GM23338 (cell line): ENCODE data around the gene COPZ2. TPM values are rescaled to one million over a fixed set of nuclear protein-coding genes. Genes with fewer than 3 reads are reported as not detected.

ENCODE experiments used
- ATAC-seq: fragments of 200-7000 bp; cut with Tn5 transposase; 3 replicates; pipeline ENCODE4 v1.9.1; 2020
- DNase-seq: peaks from one replicate; pipeline ENCODE4 v3.0.0-alpha.2; 2015; ENCODE audit warnings: low spot score
- H2AFZ ChIP-seq: fragments of 200-600 bp; sonication (generic); 2 replicates; pipeline ENCODE4 v1.8.0; 2016; ENCODE audit warnings: antibody characterized with exemption, mild to moderate bottlenecking, moderate library complexity
- H3F3A ChIP-seq: fragments of 200-600 bp; sonication (generic); replicated peaks from 2 replicates; pipeline ENCODE4 v1.8.0; 2017; ENCODE audit warnings: antibody characterized with exemption, mixed run types, low read depth
- H3K27ac ChIP-seq: fragments of 200-600 bp; sonication (generic); 2 replicates; pipeline ENCODE4 v1.6.1; 2016; ENCODE audit warnings: low read depth
- H3K27me3 ChIP-seq: fragments of 200-600 bp; sonication (generic); 2 replicates; pipeline ENCODE4 v1.8.0; 2016; ENCODE audit warnings: mild to moderate bottlenecking, mixed run types, moderate library complexity; ENCODE audit not compliant: insufficient read depth
- H3K36me3 ChIP-seq: fragments of 200-600 bp; sonication (generic); 2 replicates; pipeline ENCODE4 v1.8.0; 2016; ENCODE audit warnings: mild to moderate bottlenecking; ENCODE audit not compliant: insufficient read depth
- H3K4me1 ChIP-seq: fragments of 200-600 bp; sonication (generic); 2 replicates; pipeline ENCODE4 v1.8.0; 2016; ENCODE audit warnings: mild to moderate bottlenecking, moderate library complexity; ENCODE audit not compliant: insufficient read depth
- H3K4me2 ChIP-seq: fragments of 200-600 bp; sonication (generic); 2 replicates; pipeline ENCODE4 v1.7.1; 2017; ENCODE audit warnings: mixed run types
- H3K4me3 ChIP-seq: fragments of 200-600 bp; sonication (generic); 2 replicates; pipeline ENCODE4 v1.6.1; 2016; ENCODE audit warnings: mixed run types
- H3K79me2 ChIP-seq: fragments of 200-600 bp; sonication (generic); replicated peaks from 2 replicates; pipeline ENCODE4 v1.8.0; 2017; ENCODE audit warnings: mild to moderate bottlenecking; ENCODE audit not compliant: insufficient read depth
- H3K9me2 ChIP-seq: fragments of 200-600 bp; sonication (generic); 2 replicates; pipeline ENCODE4 v1.8.0; 2017; ENCODE audit not compliant: insufficient read depth
- H4K20me1 ChIP-seq: fragments of 200-600 bp; sonication (generic); replicated peaks from 2 replicates; pipeline ENCODE4 v1.8.0; 2017; ENCODE audit warnings: mild to moderate bottlenecking; ENCODE audit not compliant: insufficient read depth
- H3K27ac Mint-ChIP-seq: 2 replicates; pipeline ENCODE4 v1.8.0; 2020; ENCODE audit warnings: inconsistent platforms, mild to moderate bottlenecking, moderate library complexity, mixed read lengths
- H3K27me3 Mint-ChIP-seq: 3 replicates; pipeline ENCODE4 v1.8.0; 2022; ENCODE audit warnings: low read depth, mild to moderate bottlenecking, moderate library complexity, mixed read lengths, inconsistent platforms; ENCODE audit not compliant: insufficient read depth, poor library complexity
- H3K36me3 Mint-ChIP-seq: 3 replicates; pipeline ENCODE4 v1.8.0; 2021; ENCODE audit warnings: low read depth, mild to moderate bottlenecking, inconsistent platforms, moderate library complexity, mixed read lengths
- H3K4me1 Mint-ChIP-seq: 3 replicates; pipeline ENCODE4 v1.8.0; 2020; ENCODE audit warnings: mild to moderate bottlenecking, inconsistent platforms, mixed read lengths
- H3K4me3 Mint-ChIP-seq: 3 replicates; pipeline ENCODE4 v1.8.0; 2021; ENCODE audit warnings: moderate library complexity, mild to moderate bottlenecking, inconsistent platforms, mixed read lengths
- H3K9me3 Mint-ChIP-seq: 3 replicates; pipeline ENCODE4 v1.8.0; 2020; ENCODE audit warnings: moderate library complexity, mild to moderate bottlenecking, inconsistent platforms, mixed read lengths
- CREB1 ChIP-seq: fragments of 250-450 bp; sonication (Bioruptor Pico); IDR thresholded peaks from 2 replicates; pipeline ENCODE4 v1.5.0; 2020; ENCODE audit warnings: low read depth, mild to moderate bottlenecking, moderate library complexity
- EZH2 ChIP-seq: fragments of 200-600 bp; sonication (generic); IDR thresholded peaks from one replicate; pipeline ENCODE4 v1.8.0; 2017; ENCODE audit warnings: antibody characterized with exemption, mild to moderate bottlenecking, low read depth; ENCODE audit not compliant: unreplicated experiment
- EZH2phosphoT487 ChIP-seq: fragments of 200-600 bp; sonication (generic); IDR thresholded peaks from one replicate; pipeline ENCODE4 v1.8.1; 2018; ENCODE audit warnings: antibody characterized with exemption; ENCODE audit not compliant: unreplicated experiment
- NANOG ChIP-seq: IDR thresholded peaks from 2 replicates; pipeline ENCODE4 v1.6.1; 2016; ENCODE audit warnings: antibody characterized with exemption, borderline replicate concordance
- POLR2AphosphoS5 ChIP-seq: IDR thresholded peaks from 2 replicates; pipeline ENCODE4 v1.6.1; 2016; ENCODE audit warnings: antibody characterized with exemption, low read depth
- ZNF331 ChIP-seq: fragments of 250-450 bp; sonication (Bioruptor Pico); IDR thresholded peaks from 2 replicates; pipeline ENCODE4 v1.5.0; 2020; ENCODE audit warnings: low read depth, mild to moderate bottlenecking, moderate library complexity
- polyA plus RNA-seq: library from polyadenylated mRNA; unstranded; fragments of >200 nt; fragmentation: Nextera tagmentation; extraction: Ambion mirVana; gene quantifications from 2 replicates; pipeline ENCODE4 v1.2.1, GENCODE V29; 2016
- total RNA-seq: library from RNA; depleted of rRNA; stranded (reverse); fragments of >200 nt; shearing (Covaris generic); gene quantifications from 2 replicates; pipeline ENCODE4 v1.2.3, GENCODE V29; 2014
- TF ChIP-seq, protein P1 (sequence below): IDR thresholded peaks from one replicate; pipeline ENCODE4 v1.6.1; 2018; ENCODE audit warnings: antibody characterized with exemption; ENCODE audit not compliant: unreplicated experiment
- TF ChIP-seq, protein P2 (sequence below): fragments of 250-450 bp; sonication (Bioruptor Pico); IDR thresholded peaks from 2 replicates; pipeline ENCODE4 v1.5.0; 2020; ENCODE audit warnings: mild to moderate bottlenecking, moderate library complexity

COPZ2 gene
- total and polyA plus RNA-seq, 2 experiments from 2014 or later, result not detected

DNA sequence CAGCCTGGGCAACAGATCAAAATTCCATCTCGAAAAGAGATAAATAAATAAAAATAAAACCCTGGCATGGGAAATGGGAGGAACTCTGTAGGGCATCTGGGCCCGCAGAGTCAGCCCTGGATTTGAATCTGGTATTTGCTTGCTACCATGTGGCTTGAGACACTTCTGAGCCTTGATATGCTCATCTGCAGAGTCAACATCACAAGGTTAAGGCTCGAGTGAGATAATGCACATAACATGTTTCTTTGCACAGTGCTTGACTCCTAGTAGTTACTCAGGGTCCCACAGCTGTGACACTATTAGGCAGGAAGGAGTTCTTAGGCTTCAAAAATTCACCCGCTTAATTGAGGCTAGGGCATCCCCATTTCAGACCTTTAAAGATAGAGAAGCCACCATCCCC is 45.4 kb downstream of the COPZ2 start:
- Mint-ChIP-seq H3K4me1 (peaks cover 76% of the 10 kb centered on the region), H3K36me3 (no peaks in the 10 kb centered on the region), H3K27ac (no peak overlapping the region), H3K4me3 (no peak overlapping the region), H3K27me3 (peaks cover 22% of the 10 kb centered on the region), H3K9me3 (no peaks in the 10 kb centered on the region)
- H2AFZ ChIP-seq, result 0 out of 2 replicates have a peak overlapping the region, but pooled peaks have one; percentile 98
- peaks cover 46% of the 10 kb centered on the region for H3K4me1 ChIP-seq
- no peaks in the 10 kb centered on the region for H3K27me3 ChIP-seq
- no peaks in the 10 kb centered on the region for H3K79me2 ChIP-seq
- no peaks in the 10 kb centered on the region for H3K36me3 ChIP-seq
- peak overlapping the region; percentile 74; the same call in 1 of the 2 replicates for H3K4me2 ChIP-seq
- no peak overlapping the region for H3K27ac ChIP-seq
- DNase-seq (no peak), ATAC-seq (no peak)
- no peak overlapping the region for H3K4me3 ChIP-seq
- H4K20me1 ChIP-seq, result no peaks in the 10 kb centered on the region
- H3K9me2 ChIP-seq, result no peaks in the 10 kb centered on the region
- 0 out of 2 replicates have a peak, but pooled peaks cover 6% of the 10 kb centered on the region for H3F3A ChIP-seq
- no peak for TF ChIP-seq EZH2
- TF ChIP-seq EZH2phosphoT487, result no peak
- no peak for TF ChIP-seq CREB1 (CRISPR knock-in tag)
- TF ChIP-seq NANOG, result no peak
- TF ChIP-seq, protein P1, sequence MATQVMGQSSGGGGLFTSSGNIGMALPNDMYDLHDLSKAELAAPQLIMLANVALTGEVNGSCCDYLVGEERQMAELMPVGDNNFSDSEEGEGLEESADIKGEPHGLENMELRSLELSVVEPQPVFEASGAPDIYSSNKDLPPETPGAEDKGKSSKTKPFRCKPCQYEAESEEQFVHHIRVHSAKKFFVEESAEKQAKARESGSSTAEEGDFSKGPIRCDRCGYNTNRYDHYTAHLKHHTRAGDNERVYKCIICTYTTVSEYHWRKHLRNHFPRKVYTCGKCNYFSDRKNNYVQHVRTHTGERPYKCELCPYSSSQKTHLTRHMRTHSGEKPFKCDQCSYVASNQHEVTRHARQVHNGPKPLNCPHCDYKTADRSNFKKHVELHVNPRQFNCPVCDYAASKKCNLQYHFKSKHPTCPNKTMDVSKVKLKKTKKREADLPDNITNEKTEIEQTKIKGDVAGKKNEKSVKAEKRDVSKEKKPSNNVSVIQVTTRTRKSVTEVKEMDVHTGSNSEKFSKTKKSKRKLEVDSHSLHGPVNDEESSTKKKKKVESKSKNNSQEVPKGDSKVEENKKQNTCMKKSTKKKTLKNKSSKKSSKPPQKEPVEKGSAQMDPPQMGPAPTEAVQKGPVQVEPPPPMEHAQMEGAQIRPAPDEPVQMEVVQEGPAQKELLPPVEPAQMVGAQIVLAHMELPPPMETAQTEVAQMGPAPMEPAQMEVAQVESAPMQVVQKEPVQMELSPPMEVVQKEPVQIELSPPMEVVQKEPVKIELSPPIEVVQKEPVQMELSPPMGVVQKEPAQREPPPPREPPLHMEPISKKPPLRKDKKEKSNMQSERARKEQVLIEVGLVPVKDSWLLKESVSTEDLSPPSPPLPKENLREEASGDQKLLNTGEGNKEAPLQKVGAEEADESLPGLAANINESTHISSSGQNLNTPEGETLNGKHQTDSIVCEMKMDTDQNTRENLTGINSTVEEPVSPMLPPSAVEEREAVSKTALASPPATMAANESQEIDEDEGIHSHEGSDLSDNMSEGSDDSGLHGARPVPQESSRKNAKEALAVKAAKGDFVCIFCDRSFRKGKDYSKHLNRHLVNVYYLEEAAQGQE, result no peak
- no peak for TF ChIP-seq ZNF331 (CRISPR knock-in tag)

DNA sequence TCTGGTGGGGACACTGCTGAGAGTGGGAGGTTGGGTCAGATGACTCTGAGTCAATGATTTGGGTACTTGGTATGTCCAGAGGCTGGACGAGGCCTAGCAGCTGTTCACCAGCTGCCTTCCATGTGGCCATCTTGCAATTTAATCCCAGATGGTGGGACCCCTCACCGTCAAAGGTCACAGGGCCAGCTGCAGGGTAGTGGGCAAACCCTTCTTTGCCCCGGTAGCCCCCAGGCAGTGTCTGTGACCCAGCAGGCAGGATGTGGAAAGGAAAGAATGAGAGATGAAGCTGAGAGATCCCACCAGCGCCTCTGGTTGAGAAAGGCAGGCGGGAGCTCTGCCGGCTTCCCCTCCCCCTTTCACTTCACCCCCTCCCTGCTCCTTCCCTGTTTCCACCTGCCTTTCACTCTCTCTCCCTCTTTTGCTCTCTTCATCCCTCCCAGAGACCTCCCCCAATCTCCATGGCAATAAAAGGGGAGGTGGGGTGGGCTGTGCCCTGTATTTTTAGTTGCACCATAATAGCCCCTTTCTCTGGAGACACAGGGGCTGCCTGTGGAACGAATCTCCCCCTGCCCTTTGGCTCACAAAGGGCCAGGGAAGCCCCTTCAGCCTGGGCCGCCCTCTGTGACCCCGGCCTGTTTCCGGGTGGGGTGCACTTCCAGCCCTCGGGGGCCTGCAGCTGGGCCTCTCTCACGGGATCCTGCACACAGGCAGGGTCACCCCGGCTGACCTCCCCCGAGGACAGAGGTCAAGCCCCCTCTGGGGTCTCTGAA is 46.5 kb downstream of the COPZ2 start:
- H3K9me3 Mint-ChIP-seq, result no peaks in the 10 kb centered on the region
- H3K4me1 Mint-ChIP-seq, result peaks cover 83% of the 10 kb centered on the region
- TF ChIP-seq ZNF331 (CRISPR knock-in tag) (no peak), EZH2 (no peak), CREB1 (CRISPR knock-in tag) (no peak), POLR2AphosphoS5 (no peak)
- TF ChIP-seq, protein P2, sequence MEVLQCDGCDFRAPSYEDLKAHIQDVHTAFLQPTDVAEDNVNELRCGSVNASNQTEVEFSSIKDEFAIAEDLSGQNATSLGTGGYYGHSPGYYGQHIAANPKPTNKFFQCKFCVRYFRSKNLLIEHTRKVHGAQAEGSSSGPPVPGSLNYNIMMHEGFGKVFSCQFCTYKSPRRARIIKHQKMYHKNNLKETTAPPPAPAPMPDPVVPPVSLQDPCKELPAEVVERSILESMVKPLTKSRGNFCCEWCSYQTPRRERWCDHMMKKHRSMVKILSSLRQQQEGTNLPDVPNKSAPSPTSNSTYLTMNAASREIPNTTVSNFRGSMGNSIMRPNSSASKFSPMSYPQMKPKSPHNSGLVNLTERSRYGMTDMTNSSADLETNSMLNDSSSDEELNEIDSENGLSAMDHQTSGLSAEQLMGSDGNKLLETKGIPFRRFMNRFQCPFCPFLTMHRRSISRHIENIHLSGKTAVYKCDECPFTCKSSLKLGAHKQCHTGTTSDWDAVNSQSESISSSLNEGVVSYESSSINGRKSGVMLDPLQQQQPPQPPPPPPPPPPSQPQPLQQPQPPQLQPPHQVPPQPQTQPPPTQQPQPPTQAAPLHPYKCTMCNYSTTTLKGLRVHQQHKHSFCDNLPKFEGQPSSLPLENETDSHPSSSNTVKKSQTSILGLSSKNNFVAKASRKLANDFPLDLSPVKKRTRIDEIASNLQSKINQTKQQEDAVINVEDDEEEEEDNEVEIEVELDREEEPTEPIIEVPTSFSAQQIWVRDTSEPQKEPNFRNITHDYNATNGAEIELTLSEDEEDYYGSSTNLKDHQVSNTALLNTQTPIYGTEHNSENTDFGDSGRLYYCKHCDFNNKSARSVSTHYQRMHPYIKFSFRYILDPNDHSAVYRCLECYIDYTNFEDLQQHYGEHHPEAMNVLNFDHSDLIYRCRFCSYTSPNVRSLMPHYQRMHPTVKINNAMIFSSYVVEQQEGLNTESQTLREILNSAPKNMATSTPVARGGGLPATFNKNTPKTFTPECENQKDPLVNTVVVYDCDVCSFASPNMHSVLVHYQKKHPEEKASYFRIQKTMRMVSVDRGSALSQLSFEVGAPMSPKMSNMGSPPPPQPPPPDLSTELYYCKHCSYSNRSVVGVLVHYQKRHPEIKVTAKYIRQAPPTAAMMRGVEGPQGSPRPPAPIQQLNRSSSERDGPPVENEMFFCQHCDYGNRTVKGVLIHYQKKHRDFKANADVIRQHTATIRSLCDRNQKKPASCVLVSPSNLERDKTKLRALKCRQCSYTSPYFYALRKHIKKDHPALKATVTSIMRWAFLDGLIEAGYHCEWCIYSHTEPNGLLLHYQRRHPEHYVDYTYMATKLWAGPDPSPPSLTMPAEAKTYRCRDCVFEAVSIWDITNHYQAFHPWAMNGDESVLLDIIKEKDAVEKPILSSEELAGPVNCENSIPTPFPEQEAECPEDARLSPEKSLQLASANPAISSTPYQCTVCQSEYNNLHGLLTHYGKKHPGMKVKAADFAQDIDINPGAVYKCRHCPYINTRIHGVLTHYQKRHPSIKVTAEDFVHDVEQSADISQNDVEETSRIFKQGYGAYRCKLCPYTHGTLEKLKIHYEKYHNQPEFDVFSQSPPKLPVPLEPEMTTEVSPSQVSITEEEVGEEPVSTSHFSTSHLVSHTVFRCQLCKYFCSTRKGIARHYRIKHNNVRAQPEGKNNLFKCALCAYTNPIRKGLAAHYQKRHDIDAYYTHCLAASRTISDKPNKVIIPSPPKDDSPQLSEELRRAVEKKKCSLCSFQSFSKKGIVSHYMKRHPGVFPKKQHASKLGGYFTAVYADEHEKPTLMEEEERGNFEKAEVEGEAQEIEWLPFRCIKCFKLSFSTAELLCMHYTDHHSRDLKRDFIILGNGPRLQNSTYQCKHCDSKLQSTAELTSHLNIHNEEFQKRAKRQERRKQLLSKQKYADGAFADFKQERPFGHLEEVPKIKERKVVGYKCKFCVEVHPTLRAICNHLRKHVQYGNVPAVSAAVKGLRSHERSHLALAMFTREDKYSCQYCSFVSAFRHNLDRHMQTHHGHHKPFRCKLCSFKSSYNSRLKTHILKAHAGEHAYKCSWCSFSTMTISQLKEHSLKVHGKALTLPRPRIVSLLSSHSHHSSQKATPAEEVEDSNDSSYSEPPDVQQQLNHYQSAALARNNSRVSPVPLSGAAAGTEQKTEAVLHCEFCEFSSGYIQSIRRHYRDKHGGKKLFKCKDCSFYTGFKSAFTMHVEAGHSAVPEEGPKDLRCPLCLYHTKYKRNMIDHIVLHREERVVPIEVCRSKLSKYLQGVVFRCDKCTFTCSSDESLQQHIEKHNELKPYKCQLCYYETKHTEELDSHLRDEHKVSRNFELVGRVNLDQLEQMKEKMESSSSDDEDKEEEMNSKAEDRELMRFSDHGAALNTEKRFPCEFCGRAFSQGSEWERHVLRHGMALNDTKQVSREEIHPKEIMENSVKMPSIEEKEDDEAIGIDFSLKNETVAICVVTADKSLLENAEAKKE, result no peak

More for the DNA sequence above, 46.5 kb downstream of the COPZ2 start:
- peak overlapping the region; percentile 74 for H3K4me2 ChIP-seq
- no peaks in the 10 kb centered on the region for H3K36me3 ChIP-seq
- DNase-seq, result peak; percentile 75
- Mint-ChIP-seq H3K27me3 (peaks cover 20% of the 10 kb centered on the region), H3K4me3 (peak overlapping the region; percentile 38; the same call in 2 of the 3 replicates), H3K27ac (peak overlapping the region; percentile 73), H3K36me3 (no peaks in the 10 kb centered on the region)
- H2AFZ ChIP-seq, result peak overlapping the region; percentile 98
- H4K20me1 ChIP-seq, result no peaks in the 10 kb centered on the region
- H3F3A ChIP-seq, result 0 out of 2 replicates have a peak, but pooled peaks cover 6% of the 10 kb centered on the region
- H3K4me3 ChIP-seq, result peak overlapping the region; percentile 45
- H3K79me2 ChIP-seq, result no peaks in the 10 kb centered on the region
- no peaks in the 10 kb centered on the region for H3K9me2 ChIP-seq
- H3K4me1 ChIP-seq, result peaks cover 51% of the 10 kb centered on the region
- no peaks in the 10 kb centered on the region for H3K27me3 ChIP-seq
- peak; percentile 32 for ATAC-seq
- H3K27ac ChIP-seq, result no peak overlapping the region
